Suprapubic skin (tissue), 4 donors: Measurements from ENCODE around the gene SSTR4. TPM values are rescaled to one million over a fixed set of nuclear protein-coding genes. Genes with fewer than 3 reads are reported as not detected.

Source experiments
- DNase-seq, 2 donors: peaks; one replicate each; pipeline ENCODE4 v3.0.0-alpha.2; 2019; ENCODE audit warnings: low spot score in 2 of 2
- H3K27ac ChIP-seq: fragments of 200-600 bp; sonication (generic); one replicate; pipeline ENCODE4 v1.5.1; 2019
- H3K27me3 ChIP-seq: fragments of 200-600 bp; sonication (generic); one replicate; pipeline ENCODE4 v1.5.1; 2019
- H3K36me3 ChIP-seq: fragments of 200-600 bp; sonication (generic); one replicate; pipeline ENCODE4 v1.5.1; 2019
- H3K4me1 ChIP-seq: fragments of 200-600 bp; sonication (generic); one replicate; pipeline ENCODE4 v1.5.1; 2019
- H3K4me3 ChIP-seq: fragments of 200-600 bp; sonication (generic); one replicate; pipeline ENCODE4 v1.5.1; 2019; ENCODE audit warnings: mild to moderate bottlenecking
- H3K9me3 ChIP-seq: fragments of 200-600 bp; sonication (generic); one replicate; pipeline ENCODE4 v1.5.1; 2019
- EP300 ChIP-seq: sonication (generic); formaldehyde crosslinking; IDR thresholded peaks from one replicate; pipeline ENCODE4 v1.6.1; 2017; ENCODE audit warnings: antibody characterized with exemption
- POLR2A ChIP-seq, 2 donors: fragments of 450-650 bp; IDR thresholded peaks; one replicate each; pipeline ENCODE4 v1.6.1; 2017; ENCODE audit warnings: antibody characterized with exemption in 2 of 2, mild to moderate bottlenecking in 2 of 2, moderate library complexity in 2 of 2
- POLR2AphosphoS5 ChIP-seq, 3 donors: sonication (generic); formaldehyde crosslinking; IDR thresholded peaks; one replicate each; pipeline ENCODE4 v1.6.1; 2017; ENCODE audit warnings: antibody characterized with exemption in 3 of 3
- WGBS: methylation state at CpG from one replicate; pipeline ENCODE4 v1.1.5; 2018; 5-methylcytosine and 5-hydroxymethylcytosine counted together
- total RNA-seq, 4 donors: library from RNA; depleted of rRNA; stranded (reverse); fragments of >200 nt; gene quantifications; one replicate each; pipeline ENCODE4 v1.1.0, GENCODE V29; 2016
- TF ChIP-seq, protein P1 (sequence below), 2 donors: fragments of 200-600 bp in 1 of 2; fragments of 450-650 bp in 1 of 2; sonication (generic) in 1 of 2; IDR thresholded peaks; one replicate each; pipeline ENCODE4 v1.5.1; 2016 to 2019; ENCODE audit warnings: antibody characterized with exemption in 2 of 2, mild to moderate bottlenecking in 1 of 2, moderate library complexity in 1 of 2

The SSTR4 gene
- total RNA-seq, 4 donors from 2014 or later: not detected

DNA sequence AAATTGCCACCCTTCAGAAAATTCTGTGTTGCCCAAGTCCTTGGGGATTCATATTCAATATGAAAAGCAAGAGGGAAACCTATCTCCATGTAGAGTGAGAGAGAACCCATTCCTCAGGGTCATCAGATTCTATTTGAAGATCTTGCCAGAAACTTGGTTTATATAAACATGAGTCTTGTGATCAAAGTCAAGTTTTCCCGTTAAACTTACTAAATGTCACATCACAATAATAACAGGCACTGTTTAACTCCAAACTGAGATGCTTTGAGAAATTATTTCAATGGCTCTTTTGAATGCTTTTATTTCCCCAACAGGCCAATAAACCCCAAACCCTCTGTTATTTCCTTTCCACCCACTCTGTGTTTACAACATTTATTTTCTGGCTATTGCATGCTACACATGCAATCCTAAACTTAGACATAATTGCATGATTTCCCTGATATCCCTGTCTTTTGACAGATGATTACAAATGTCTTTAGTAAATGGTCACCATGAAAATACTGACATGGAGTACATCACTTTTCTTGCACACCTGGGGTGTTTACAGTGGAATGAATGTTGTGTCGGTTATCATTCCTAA lies 31.1 kb upstream of the SSTR4 start:
- Histone ChIP-seq H3K4me3 (no peak overlapping the region), H3K27ac (no peak overlapping the region), H3K9me3 (no peaks in the 10 kb centered on the region), H3K27me3 (no peaks in the 10 kb centered on the region), H3K4me1 (no peaks in the 10 kb centered on the region), H3K36me3 (no peaks in the 10 kb centered on the region)
- no peak for DNase-seq
- TF ChIP-seq EP300 (no peak), POLR2A (IDR thresholded peaks at IDR 0.05) (no peak), POLR2AphosphoS5 (IDR thresholded peaks at IDR 0.05) (no peak)
- TF ChIP-seq, protein P1, sequence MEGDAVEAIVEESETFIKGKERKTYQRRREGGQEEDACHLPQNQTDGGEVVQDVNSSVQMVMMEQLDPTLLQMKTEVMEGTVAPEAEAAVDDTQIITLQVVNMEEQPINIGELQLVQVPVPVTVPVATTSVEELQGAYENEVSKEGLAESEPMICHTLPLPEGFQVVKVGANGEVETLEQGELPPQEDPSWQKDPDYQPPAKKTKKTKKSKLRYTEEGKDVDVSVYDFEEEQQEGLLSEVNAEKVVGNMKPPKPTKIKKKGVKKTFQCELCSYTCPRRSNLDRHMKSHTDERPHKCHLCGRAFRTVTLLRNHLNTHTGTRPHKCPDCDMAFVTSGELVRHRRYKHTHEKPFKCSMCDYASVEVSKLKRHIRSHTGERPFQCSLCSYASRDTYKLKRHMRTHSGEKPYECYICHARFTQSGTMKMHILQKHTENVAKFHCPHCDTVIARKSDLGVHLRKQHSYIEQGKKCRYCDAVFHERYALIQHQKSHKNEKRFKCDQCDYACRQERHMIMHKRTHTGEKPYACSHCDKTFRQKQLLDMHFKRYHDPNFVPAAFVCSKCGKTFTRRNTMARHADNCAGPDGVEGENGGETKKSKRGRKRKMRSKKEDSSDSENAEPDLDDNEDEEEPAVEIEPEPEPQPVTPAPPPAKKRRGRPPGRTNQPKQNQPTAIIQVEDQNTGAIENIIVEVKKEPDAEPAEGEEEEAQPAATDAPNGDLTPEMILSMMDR (IDR thresholded peaks at IDR 0.05): no peak
- WGBS: 64% methylated on average over 2 of the region's 2 CpGs

DNA sequence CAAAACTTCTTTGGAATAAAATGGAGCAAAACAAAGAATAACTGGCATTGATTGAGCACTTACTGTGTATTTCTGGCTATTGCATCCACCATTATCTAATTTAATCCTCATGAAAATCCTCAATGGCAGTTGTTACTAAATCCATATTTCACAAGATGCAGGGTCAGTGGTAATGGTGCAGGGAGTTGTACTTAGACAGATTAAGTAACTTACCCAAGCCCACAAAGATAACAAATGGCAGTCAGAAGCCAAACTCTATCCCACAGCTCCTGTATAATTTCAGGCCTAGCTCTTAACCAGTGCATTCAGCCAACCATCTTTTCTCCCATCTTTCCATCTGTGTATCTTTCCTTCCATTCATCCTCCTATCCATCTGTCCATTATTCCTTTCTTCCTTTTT lies 29.3 kb upstream of the SSTR4 start:
- H3K36me3 ChIP-seq: no peaks in the 10 kb centered on the region
- no peak overlapping the region for H3K27ac ChIP-seq
- TF ChIP-seq EP300: no peak
- no peak for TF ChIP-seq POLR2A (IDR thresholded peaks at IDR 0.05)
- TF ChIP-seq POLR2AphosphoS5 (IDR thresholded peaks at IDR 0.05): no peak
- TF ChIP-seq, protein P1 (IDR thresholded peaks at IDR 0.05): no peak
- no peaks in the 10 kb centered on the region for H3K27me3 ChIP-seq
- no peaks in the 10 kb centered on the region for H3K9me3 ChIP-seq
- no peak overlapping the region for H3K4me3 ChIP-seq
- DNase-seq: no peak
- no peaks in the 10 kb centered on the region for H3K4me1 ChIP-seq

DNA sequence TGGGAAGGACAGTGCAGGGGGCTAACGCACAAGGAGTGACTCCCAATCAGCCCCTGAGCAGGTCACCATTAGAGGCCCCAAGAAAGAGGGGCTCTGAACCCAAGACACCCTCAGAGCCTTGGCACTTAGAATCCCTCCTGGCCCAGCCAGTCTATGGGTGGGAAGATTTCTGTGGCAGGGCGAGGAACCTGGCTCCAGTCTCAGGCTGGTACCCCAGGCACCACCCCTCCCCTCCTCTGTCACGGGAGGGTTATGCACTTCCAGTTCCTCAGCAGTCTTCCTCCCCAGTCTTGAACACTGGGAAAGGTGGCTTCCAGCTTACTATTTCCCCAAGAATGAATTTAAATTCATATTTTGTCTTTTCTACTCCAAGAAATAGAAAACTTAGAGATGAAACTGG lies 27.6 kb upstream of the SSTR4 start:
- Histone ChIP-seq H3K9me3 (no peaks in the 10 kb centered on the region), H3K4me3 (no peak overlapping the region), H3K27ac (no peak overlapping the region), H3K4me1 (no peaks in the 10 kb centered on the region), H3K36me3 (no peaks in the 10 kb centered on the region), H3K27me3 (no peaks in the 10 kb centered on the region)
- WGBS: 78% methylated on average over 3 of the region's 3 CpGs
- TF ChIP-seq POLR2AphosphoS5 (IDR thresholded peaks at IDR 0.05) (no peak), EP300 (no peak), POLR2A (IDR thresholded peaks at IDR 0.05) (no peak)
- no peak for DNase-seq

DNA sequence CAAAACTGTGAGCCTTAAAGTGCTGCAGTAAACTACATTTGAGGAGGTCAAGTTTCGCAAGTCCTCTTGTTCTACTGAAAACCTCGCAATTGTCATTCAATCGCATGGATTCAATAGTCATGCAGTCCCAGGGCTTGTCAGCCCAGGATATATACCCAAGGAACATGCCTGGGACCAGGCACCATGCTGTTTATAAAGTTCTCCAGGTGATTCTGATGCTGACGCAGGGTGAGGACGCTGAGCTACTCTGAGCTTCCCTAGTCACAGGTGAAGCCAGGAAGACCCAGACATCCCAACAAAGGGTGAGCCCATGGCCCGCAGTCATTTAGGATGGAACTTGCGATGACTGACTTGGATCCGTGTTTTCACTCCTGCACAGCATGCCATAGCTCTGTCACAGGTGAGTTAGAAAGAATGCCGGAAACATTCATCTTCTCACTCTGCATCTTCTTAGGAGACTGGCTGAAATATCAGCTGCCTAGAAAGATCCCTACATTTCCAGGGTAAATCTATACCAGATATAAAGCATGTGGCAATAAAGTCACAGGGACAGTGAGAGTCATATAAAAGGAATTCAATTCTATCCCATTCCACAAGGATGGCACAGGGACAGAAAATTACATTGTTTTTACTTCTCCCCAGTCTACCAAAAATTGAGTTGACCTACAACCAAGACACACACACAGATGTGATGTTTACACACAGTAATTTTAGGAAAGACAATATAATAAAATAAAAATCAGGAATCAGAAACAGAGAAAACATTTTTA lies 27.0 kb upstream of the SSTR4 start:
- H3K9me3 ChIP-seq: no peaks in the 10 kb centered on the region
- H3K36me3 ChIP-seq: no peaks in the 10 kb centered on the region
- 90% methylated on average over 9 of the region's 9 CpGs for whole genome bisulfite sequencing
- TF ChIP-seq EP300 (no peak), POLR2A (IDR thresholded peaks at IDR 0.05) (no peak), POLR2AphosphoS5 (IDR thresholded peaks at IDR 0.05) (no peak)
- TF ChIP-seq, protein P1 (IDR thresholded peaks at IDR 0.05): no peak
- H3K4me1 ChIP-seq: no peaks in the 10 kb centered on the region
- no peak for DNase-seq
- no peaks in the 10 kb centered on the region for H3K27me3 ChIP-seq
- H3K27ac ChIP-seq: no peak overlapping the region
- H3K4me3 ChIP-seq: no peak overlapping the region

DNA sequence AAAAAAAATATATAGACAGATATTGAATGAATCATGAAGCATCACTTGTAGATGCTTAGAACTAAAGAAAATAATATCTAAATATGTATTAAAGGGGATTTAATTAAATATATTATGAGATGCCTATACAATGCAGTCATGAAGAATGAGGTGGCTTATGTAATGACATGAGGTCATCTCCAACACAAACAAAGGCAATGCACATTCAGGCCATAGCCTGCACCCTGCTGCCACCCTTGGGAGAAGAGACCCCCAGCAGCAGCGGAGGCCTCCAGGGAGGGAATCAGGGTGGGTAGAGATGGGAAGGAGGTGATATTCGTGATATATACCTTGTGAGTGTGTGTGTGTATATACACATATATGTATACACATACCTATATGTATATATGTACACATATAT lies 26.4 kb upstream of the SSTR4 start:
- no peaks in the 10 kb centered on the region for H3K4me1 ChIP-seq
- no peak for DNase-seq
- no peak overlapping the region for H3K27ac ChIP-seq
- 94% methylated on average over 2 of the region's 2 CpGs for WGBS
- H3K4me3 ChIP-seq: no peak overlapping the region
- H3K9me3 ChIP-seq: no peaks in the 10 kb centered on the region
- no peaks in the 10 kb centered on the region for H3K36me3 ChIP-seq
- TF ChIP-seq, protein P1 (IDR thresholded peaks at IDR 0.05): no peak
- TF ChIP-seq POLR2AphosphoS5 (IDR thresholded peaks at IDR 0.05): no peak
- no peak for TF ChIP-seq POLR2A (IDR thresholded peaks at IDR 0.05)
- TF ChIP-seq EP300: no peak
- H3K27me3 ChIP-seq: no peaks in the 10 kb centered on the region
